ENCODE data around the gene PUSL1.

The PUSL1 gene

GRCh38 chr1:1298861-1299685, 9.3 kb upstream of the PUSL1 start:
- DNase-seq (ENCODE audit: insufficient read length) (no peak), FAIRE-seq (no peak)
- TF ChIP-seq POLR2AphosphoS5 (IDR thresholded peaks at IDR 0.05; ENCODE audit: low read depth, low read length) (no peak), TAF1 (IDR thresholded peaks at IDR 0.05; ENCODE audit: borderline replicate concordance, low read depth, low read length) (no peak), POLR2A (IDR thresholded peaks at IDR 0.05; ENCODE audit: low read depth, low read length) (no peak)

GRCh38 chr1:1299686-1300351, 8.6 kb upstream of the PUSL1 start:
- FAIRE-seq (no peak), DNase-seq (ENCODE audit: insufficient read length) (no peak)
- TF ChIP-seq TAF1 (IDR thresholded peaks at IDR 0.05; ENCODE audit: borderline replicate concordance, low read depth, low read length) (no peak), POLR2AphosphoS5 (IDR thresholded peaks at IDR 0.05; ENCODE audit: low read depth, low read length) (no peak)

- TF ChIP-seq TAF1 (IDR thresholded peaks at IDR 0.05; ENCODE audit: borderline replicate concordance, low read depth, low read length) (no peak), POLR2AphosphoS5 (IDR thresholded peaks at IDR 0.05; ENCODE audit: low read depth, low read length) (no peak), POLR2A (IDR thresholded peaks at IDR 0.05; ENCODE audit: low read depth, low read length) (no peak)
- no peak for DNase-seq (ENCODE audit: insufficient read length)
- no peak for FAIRE-seq
These were observed 8.1 kb upstream of the PUSL1 start for GRCh38 chr1:1300352-1300739.

- DNase-seq (ENCODE audit: insufficient read length), result no peak
- TF ChIP-seq POLR2A (IDR thresholded peaks at IDR 0.05; ENCODE audit: low read depth, low read length) (no peak), POLR2AphosphoS5 (IDR thresholded peaks at IDR 0.05; ENCODE audit: low read depth, low read length) (no peak), TAF1 (IDR thresholded peaks at IDR 0.05; ENCODE audit: borderline replicate concordance, low read depth, low read length) (no peak)
- no peak for FAIRE-seq
These were observed 6.4 kb upstream of the PUSL1 start for GRCh38 chr1:1302006-1302430.

- TF ChIP-seq TAF1 (IDR thresholded peaks at IDR 0.05; ENCODE audit: borderline replicate concordance, low read depth, low read length) (no peak), POLR2AphosphoS5 (IDR thresholded peaks at IDR 0.05; ENCODE audit: low read depth, low read length) (no peak), POLR2A (IDR thresholded peaks at IDR 0.05; ENCODE audit: low read depth, low read length) (no peak)
- DNase-seq (ENCODE audit: insufficient read length), result no peak
- FAIRE-seq, result no peak
These were observed 5.4 kb upstream of the PUSL1 start for GRCh38 chr1:1302951-1303509.

GRCh38 chr1:1303736-1304135, 4.7 kb upstream of the PUSL1 start:
- DNase-seq (ENCODE audit: insufficient read length), result no peak
- TF ChIP-seq POLR2A (IDR thresholded peaks at IDR 0.05; ENCODE audit: low read depth, low read length), result no peak
- no peak for TF ChIP-seq TAF1 (IDR thresholded peaks at IDR 0.05; ENCODE audit: borderline replicate concordance, low read depth, low read length)
- TF ChIP-seq POLR2AphosphoS5 (IDR thresholded peaks at IDR 0.05; ENCODE audit: low read depth, low read length), result no peak
- no peak for FAIRE-seq

GRCh38 chr1:1304331-1305299, 3.8 kb upstream of the PUSL1 start:
- DNase-seq (ENCODE audit: insufficient read length) (no peak), FAIRE-seq (no peak)

GRCh38 chr1:1305300-1306069, 2.9 kb upstream of the PUSL1 start:
- TF ChIP-seq POLR2A (IDR thresholded peaks at IDR 0.05; ENCODE audit: low read depth, low read length), result peak; percentile 43; the same call in 1 of the 2 replicates
- TF ChIP-seq POLR2AphosphoS5 (IDR thresholded peaks at IDR 0.05; ENCODE audit: low read depth, low read length), result no peak
- TF ChIP-seq TAF1 (IDR thresholded peaks at IDR 0.05; ENCODE audit: borderline replicate concordance, low read depth, low read length), result no peak
- FAIRE-seq (peak; percentile 60), DNase-seq (ENCODE audit: insufficient read length) (peak; percentile 75)

More at GRCh38 chr1:1304331-1305299, 3.8 kb upstream of the PUSL1 start:
- no peak for TF ChIP-seq TAF1 (IDR thresholded peaks at IDR 0.05; ENCODE audit: borderline replicate concordance, low read depth, low read length)
- TF ChIP-seq POLR2A (IDR thresholded peaks at IDR 0.05; ENCODE audit: low read depth, low read length), result no peak
- no peak for TF ChIP-seq POLR2AphosphoS5 (IDR thresholded peaks at IDR 0.05; ENCODE audit: low read depth, low read length)

GRCh38 chr1:1306070-1306660, 2.2 kb upstream of the PUSL1 start:
- FAIRE-seq, result no peak
- TF ChIP-seq POLR2A (IDR thresholded peaks at IDR 0.05; ENCODE audit: low read depth, low read length), result no peak
- no peak for TF ChIP-seq TAF1 (IDR thresholded peaks at IDR 0.05; ENCODE audit: borderline replicate concordance, low read depth, low read length)
- no peak for TF ChIP-seq POLR2AphosphoS5 (IDR thresholded peaks at IDR 0.05; ENCODE audit: low read depth, low read length)
- no peak for DNase-seq (ENCODE audit: insufficient read length)
